OCI-LY7 (cell line): ENCODE data around the gene CDK6.

Source experiments
- EZH2phosphoT487 ChIP-seq: fragments of 200-600 bp; sonication (generic); IDR thresholded peaks from 2 replicates; pipeline ENCODE4 v1.6.1; 2018; ENCODE audit warnings: low read depth, borderline replicate concordance, mild to moderate bottlenecking, mixed run types, antibody characterized with exemption, low read length, moderate library complexity, mixed read lengths
- TF ChIP-seq, protein P1 (sequence below): fragments of 200-600 bp; sonication (generic); conservative IDR thresholded peaks from 2 replicates; pipeline ENCODE4 v1.5.1; 2014; ENCODE audit warnings: mild to moderate bottlenecking, antibody characterized with exemption, low read length, moderate library complexity, mixed read lengths

DNA sequence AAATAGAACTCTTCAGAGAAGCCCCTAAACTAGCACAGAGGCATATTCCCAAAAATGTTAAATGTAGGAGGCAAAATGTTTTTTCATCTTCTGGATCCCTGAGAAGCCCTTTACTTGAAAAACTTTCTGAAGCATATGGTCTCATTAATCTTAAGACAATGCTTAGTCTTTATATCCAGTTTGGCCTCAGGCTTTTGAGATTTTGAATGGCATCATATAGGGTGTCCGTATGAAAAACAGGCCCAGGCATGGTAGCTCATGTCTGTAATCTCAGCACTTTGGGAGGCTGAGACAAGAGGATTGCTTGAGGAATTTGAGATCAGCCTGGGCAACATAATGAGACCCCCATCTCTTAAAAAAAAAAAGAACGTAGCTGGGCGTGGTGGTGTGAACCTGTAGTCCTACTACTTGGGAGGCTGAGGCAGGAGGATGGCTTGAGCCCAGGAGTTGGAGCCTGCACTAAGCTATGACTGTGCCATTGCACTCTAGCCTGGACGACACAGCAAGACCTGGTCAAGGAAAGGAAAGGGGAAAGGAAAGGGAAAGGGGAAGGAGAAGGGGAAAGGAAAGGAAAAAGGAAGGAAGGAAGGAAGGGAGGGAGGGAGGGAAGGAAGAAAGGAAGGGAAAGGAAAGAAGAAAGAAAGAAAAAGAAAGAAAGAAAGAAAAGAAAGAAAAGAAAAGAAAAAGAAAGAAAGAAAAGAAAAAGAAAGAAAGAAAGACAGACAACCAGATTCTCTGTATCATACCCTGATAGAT, 119.4 kb downstream of the CDK6 start:
- TF ChIP-seq, protein P1, sequence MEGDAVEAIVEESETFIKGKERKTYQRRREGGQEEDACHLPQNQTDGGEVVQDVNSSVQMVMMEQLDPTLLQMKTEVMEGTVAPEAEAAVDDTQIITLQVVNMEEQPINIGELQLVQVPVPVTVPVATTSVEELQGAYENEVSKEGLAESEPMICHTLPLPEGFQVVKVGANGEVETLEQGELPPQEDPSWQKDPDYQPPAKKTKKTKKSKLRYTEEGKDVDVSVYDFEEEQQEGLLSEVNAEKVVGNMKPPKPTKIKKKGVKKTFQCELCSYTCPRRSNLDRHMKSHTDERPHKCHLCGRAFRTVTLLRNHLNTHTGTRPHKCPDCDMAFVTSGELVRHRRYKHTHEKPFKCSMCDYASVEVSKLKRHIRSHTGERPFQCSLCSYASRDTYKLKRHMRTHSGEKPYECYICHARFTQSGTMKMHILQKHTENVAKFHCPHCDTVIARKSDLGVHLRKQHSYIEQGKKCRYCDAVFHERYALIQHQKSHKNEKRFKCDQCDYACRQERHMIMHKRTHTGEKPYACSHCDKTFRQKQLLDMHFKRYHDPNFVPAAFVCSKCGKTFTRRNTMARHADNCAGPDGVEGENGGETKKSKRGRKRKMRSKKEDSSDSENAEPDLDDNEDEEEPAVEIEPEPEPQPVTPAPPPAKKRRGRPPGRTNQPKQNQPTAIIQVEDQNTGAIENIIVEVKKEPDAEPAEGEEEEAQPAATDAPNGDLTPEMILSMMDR = no peak
- no peak for TF ChIP-seq EZH2phosphoT487
